ENCODE data around the gene ID3.

- TF ChIP-seq, protein P1, sequence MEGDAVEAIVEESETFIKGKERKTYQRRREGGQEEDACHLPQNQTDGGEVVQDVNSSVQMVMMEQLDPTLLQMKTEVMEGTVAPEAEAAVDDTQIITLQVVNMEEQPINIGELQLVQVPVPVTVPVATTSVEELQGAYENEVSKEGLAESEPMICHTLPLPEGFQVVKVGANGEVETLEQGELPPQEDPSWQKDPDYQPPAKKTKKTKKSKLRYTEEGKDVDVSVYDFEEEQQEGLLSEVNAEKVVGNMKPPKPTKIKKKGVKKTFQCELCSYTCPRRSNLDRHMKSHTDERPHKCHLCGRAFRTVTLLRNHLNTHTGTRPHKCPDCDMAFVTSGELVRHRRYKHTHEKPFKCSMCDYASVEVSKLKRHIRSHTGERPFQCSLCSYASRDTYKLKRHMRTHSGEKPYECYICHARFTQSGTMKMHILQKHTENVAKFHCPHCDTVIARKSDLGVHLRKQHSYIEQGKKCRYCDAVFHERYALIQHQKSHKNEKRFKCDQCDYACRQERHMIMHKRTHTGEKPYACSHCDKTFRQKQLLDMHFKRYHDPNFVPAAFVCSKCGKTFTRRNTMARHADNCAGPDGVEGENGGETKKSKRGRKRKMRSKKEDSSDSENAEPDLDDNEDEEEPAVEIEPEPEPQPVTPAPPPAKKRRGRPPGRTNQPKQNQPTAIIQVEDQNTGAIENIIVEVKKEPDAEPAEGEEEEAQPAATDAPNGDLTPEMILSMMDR (IDR thresholded peaks at IDR 0.05) = no peak
- no peak for TF ChIP-seq POLR2A (IDR thresholded peaks at IDR 0.05)
These were observed 30.9 kb upstream of the ID3 start for GRCh38 chr1:23590058-23590783.
